ENCODE data around the gene CHMP3.

DNA sequence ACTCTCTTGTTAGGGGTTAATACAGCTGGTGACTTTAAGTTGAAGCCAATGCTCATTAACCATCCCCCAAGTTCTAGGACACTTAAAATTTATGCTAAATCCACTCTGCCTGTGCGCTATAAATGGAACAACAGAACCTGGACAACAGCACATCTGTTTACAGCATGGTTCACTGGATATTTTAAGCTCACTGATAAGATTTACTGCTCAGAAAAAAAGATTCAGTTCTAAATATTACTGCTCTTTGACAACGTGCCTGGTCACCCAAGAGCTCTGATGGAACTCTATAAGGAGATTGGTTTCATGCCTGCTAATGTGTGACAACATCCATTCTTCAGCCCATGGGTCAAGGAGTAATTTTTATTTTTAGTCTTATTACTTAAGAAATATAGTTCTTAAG, 32.9 kb upstream of the CHMP3 start:
- TF ChIP-seq, protein P1, sequence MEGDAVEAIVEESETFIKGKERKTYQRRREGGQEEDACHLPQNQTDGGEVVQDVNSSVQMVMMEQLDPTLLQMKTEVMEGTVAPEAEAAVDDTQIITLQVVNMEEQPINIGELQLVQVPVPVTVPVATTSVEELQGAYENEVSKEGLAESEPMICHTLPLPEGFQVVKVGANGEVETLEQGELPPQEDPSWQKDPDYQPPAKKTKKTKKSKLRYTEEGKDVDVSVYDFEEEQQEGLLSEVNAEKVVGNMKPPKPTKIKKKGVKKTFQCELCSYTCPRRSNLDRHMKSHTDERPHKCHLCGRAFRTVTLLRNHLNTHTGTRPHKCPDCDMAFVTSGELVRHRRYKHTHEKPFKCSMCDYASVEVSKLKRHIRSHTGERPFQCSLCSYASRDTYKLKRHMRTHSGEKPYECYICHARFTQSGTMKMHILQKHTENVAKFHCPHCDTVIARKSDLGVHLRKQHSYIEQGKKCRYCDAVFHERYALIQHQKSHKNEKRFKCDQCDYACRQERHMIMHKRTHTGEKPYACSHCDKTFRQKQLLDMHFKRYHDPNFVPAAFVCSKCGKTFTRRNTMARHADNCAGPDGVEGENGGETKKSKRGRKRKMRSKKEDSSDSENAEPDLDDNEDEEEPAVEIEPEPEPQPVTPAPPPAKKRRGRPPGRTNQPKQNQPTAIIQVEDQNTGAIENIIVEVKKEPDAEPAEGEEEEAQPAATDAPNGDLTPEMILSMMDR (IDR thresholded peaks at IDR 0.05): no peak
- no peak for TF ChIP-seq POLR2A (IDR thresholded peaks at IDR 0.05)

Data from Peyer's patch (tissue), 4 donors.